Sigmoid colon (tissue), 7 donors: ENCODE measurements around the gene SNTA1. TPM values are rescaled to one million over a fixed set of nuclear protein-coding genes. Genes with fewer than 3 reads are reported as not detected.

Experiments
- DNase-seq: peaks from one replicate; pipeline ENCODE4 v3.0.0-alpha.2; 2019
- H3K27ac ChIP-seq, 4 donors: fragments of 200-600 bp; sonication (generic); one replicate each; pipeline ENCODE4 v1.5.1; 2016 to 2019; ENCODE audit warnings: mild to moderate bottlenecking in 1 of 4
- H3K27me3 ChIP-seq, 3 donors: fragments of 200-600 bp; sonication (generic); one replicate each; pipeline ENCODE4 v1.5.1; 2019; ENCODE audit warnings: mild to moderate bottlenecking in 1 of 3
- H3K36me3 ChIP-seq, 4 donors: fragments of 200-600 bp; sonication (generic); one replicate each; pipeline ENCODE4 v1.5.1; 2016 to 2019
- H3K4me1 ChIP-seq, 4 donors: fragments of 200-600 bp; sonication (generic); one replicate each; pipeline ENCODE4 v1.5.1; 2017 to 2019
- H3K4me3 ChIP-seq, 4 donors: fragments of 200-600 bp; sonication (generic); one replicate each; pipeline ENCODE4 v1.5.1; 2017 to 2019; ENCODE audit warnings: mild to moderate bottlenecking in 2 of 4, moderate library complexity in 1 of 4
- H3K9me3 ChIP-seq, 4 donors: fragments of 200-600 bp in 3 of 4; sonication (generic) in 3 of 4; one replicate each; pipeline versions ENCODE4 v1.5.1 to v1.6.1; 2013 to 2019
- EP300 ChIP-seq, 4 donors: sonication (generic); formaldehyde crosslinking; IDR thresholded peaks; one replicate each; pipeline ENCODE4 v1.6.1; 2017; ENCODE audit warnings: antibody characterized with exemption in 4 of 4
- POLR2A ChIP-seq, 2 donors: fragments of 450-650 bp; IDR thresholded peaks; one replicate each; pipeline ENCODE4 v1.6.1; 2016; ENCODE audit warnings: antibody characterized with exemption in 2 of 2, mild to moderate bottlenecking in 2 of 2, moderate library complexity in 2 of 2
- POLR2AphosphoS5 ChIP-seq, 4 donors: sonication (generic); formaldehyde crosslinking; IDR thresholded peaks; one replicate each; pipeline ENCODE4 v1.6.1; 2017; ENCODE audit warnings: antibody characterized with exemption in 4 of 4
- WGBS, 2 donors: extraction: QIAGEN DNeasy Blood & Tissue Kit; methylation state at CpG; one replicate each; pipeline ENCODE4 v1.1.7; 2013; 5-methylcytosine and 5-hydroxymethylcytosine counted together
- intact Hi-C: fragments of 100-400 bp; cut with DNase I; formaldehyde crosslinking; loops from one replicate; pipeline ENCODE4 v1.15.1; 2023
- polyA plus RNA-seq, 3 donors: library from polyadenylated mRNA; stranded (reverse); fragments of 200-250 nt; gene quantifications; one replicate each; pipeline ENCODE4 v1.2.3, GENCODE V29; 2013
- total RNA-seq, 4 donors: library from RNA; depleted of rRNA; stranded (reverse); fragments of >200 nt; gene quantifications; one replicate each; pipeline ENCODE4 v1.1.0, GENCODE V29; 2016
- TF ChIP-seq, protein P1 (sequence below), 4 experiments: fragments of 450-650 bp in 3 of 4; fragments of 200-600 bp in 1 of 4; IDR thresholded peaks; one replicate each; pipeline ENCODE4 v1.5.1; 2016 to 2019; ENCODE audit warnings: antibody characterized with exemption in 4 of 4, mild to moderate bottlenecking in 3 of 4, moderate library complexity in 2 of 4
- donor health status: healthy with polysubstance abuse.
- donor health status: Bipolar disorder and iron deficiency.
- donor health status: healthy.

Gene SNTA1
- total and polyA plus RNA-seq, 7 donors: 5.8 to 42.7 (median 29.3) TPM

DNA sequence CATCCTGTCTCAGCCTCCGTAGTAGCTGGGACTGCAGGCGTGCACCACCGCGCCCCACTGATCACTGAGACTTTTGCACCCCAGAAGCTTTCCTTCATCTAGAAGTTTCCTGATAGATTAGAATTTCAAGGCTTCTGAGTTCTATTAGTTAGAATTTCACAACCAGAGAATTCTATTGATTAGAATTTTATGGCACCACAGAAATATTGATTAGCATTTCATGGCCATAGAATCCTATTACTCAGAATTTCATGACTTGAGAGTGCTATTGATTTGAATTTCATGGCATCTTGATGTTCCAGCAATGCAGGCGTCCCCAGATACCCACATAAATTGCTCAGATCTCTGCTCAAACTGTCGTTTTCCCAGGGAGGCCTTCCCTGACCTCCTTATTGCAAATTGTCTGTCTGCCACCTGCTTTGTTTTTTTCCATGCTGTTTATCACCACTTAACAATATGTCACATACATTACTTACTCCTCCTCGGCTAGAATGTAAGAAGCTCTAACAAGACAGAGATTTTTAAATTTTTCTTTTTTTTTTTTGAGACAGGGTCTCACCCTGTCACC, 29.4 kb upstream of the SNTA1 start:
- Histone ChIP-seq H3K4me3 (no peak overlapping the region), H3K9me3 (no peaks in the 10 kb centered on the region), H3K36me3 (no peaks in the 10 kb centered on the region), H3K4me1 (no peaks in the 10 kb centered on the region), H3K27me3 (no peaks in the 10 kb centered on the region), H3K27ac (no peak overlapping the region)
- intact Hi-C loops: no loop called here
- WGBS, 2 donors: 79 to 90% methylated on average over 7 of the region's 7 CpGs
- TF ChIP-seq POLR2A (IDR thresholded peaks at IDR 0.05) (no peak), EP300 (IDR thresholded peaks at IDR 0.05) (no peak), POLR2AphosphoS5 (IDR thresholded peaks at IDR 0.05) (no peak)
- TF ChIP-seq, protein P1, sequence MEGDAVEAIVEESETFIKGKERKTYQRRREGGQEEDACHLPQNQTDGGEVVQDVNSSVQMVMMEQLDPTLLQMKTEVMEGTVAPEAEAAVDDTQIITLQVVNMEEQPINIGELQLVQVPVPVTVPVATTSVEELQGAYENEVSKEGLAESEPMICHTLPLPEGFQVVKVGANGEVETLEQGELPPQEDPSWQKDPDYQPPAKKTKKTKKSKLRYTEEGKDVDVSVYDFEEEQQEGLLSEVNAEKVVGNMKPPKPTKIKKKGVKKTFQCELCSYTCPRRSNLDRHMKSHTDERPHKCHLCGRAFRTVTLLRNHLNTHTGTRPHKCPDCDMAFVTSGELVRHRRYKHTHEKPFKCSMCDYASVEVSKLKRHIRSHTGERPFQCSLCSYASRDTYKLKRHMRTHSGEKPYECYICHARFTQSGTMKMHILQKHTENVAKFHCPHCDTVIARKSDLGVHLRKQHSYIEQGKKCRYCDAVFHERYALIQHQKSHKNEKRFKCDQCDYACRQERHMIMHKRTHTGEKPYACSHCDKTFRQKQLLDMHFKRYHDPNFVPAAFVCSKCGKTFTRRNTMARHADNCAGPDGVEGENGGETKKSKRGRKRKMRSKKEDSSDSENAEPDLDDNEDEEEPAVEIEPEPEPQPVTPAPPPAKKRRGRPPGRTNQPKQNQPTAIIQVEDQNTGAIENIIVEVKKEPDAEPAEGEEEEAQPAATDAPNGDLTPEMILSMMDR (IDR thresholded peaks at IDR 0.05): no peak
- DNase-seq: no peak

DNA sequence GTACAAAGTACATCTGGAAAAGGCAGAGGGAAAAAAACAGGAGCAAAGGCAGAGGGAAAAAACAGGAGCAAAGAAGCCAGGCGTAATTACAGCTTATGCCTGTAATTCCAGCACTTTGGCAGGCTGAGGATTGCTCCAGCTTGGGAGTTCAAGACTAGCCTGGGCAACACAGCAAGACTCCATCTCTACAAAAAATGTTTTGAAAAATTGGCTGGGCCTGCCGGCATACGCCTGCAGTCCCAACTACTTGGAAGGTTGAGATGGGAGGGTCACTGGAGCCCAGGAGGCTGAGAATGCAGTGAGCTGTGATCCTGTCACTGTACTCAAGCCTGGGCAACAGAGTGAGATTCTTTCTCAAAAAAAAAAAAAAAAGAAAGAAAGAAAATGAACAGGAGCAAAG, 27.3 kb upstream of the SNTA1 start:
- DNase-seq: no peak
- 94 to 97% methylated on average over 3 of the region's 3 CpGs for WGBS, 2 donors
- H3K36me3 ChIP-seq: no peaks in the 10 kb centered on the region
- H3K27me3 ChIP-seq: no peaks in the 10 kb centered on the region
- intact Hi-C loops: no loop called here
- TF ChIP-seq, protein P1 (IDR thresholded peaks at IDR 0.05): no peak
- TF ChIP-seq POLR2AphosphoS5 (IDR thresholded peaks at IDR 0.05): no peak
- no peaks in the 10 kb centered on the region for H3K9me3 ChIP-seq
- H3K27ac ChIP-seq: no peak overlapping the region
- no peaks in the 10 kb centered on the region for H3K4me1 ChIP-seq
- no peak overlapping the region for H3K4me3 ChIP-seq

DNA sequence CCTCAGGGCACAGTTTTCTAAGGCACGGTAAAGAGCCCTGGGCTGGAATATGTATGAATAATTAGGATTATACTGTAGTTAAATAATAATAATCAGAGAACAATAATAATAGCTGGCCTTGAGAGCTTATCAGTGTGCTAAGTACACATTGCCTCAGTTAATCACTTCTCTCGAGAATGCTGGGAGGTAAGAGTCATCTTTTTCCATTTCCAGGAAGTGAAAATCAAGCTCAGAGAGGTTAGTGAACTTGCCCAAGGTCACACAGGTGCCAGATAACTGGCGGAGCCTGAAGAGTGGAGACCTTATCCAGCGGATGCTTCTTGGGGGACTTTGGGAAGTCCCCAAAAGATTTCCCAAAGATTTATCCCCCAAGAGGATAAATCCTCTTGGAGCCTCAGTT, 26.9 kb upstream of the SNTA1 start:
- H3K4me1 ChIP-seq: no peaks in the 10 kb centered on the region
- H3K36me3 ChIP-seq: no peaks in the 10 kb centered on the region
- intact Hi-C loops: no loop called here
- no peak for DNase-seq
- H3K27ac ChIP-seq: no peak overlapping the region
- H3K4me3 ChIP-seq: no peak overlapping the region
- H3K9me3 ChIP-seq: no peaks in the 10 kb centered on the region
- WGBS, 2 donors: 59 to 78% methylated on average over 4 of the region's 4 CpGs
- no peaks in the 10 kb centered on the region for H3K27me3 ChIP-seq
- TF ChIP-seq POLR2AphosphoS5 (IDR thresholded peaks at IDR 0.05): no peak
- no peak for TF ChIP-seq POLR2A (IDR thresholded peaks at IDR 0.05)
- TF ChIP-seq, protein P1 (IDR thresholded peaks at IDR 0.05): no peak
- TF ChIP-seq EP300 (IDR thresholded peaks at IDR 0.05): no peak

- peak overlapping the region in 2 of 4 donors; percentile 34 to 46 for H3K27ac ChIP-seq
- intact Hi-C loops: no loop called here
These were observed 22.7 kb upstream of the SNTA1 start for GRCh38 chr20:33466303-33466646.

More at GRCh38 chr20:33466303-33466646, 22.7 kb upstream of the SNTA1 start:
- TF ChIP-seq POLR2A (IDR thresholded peaks at IDR 0.05) (no peak), POLR2AphosphoS5 (IDR thresholded peaks at IDR 0.05) (no peak), EP300 (IDR thresholded peaks at IDR 0.05) (no peak)
- TF ChIP-seq, protein P1 (IDR thresholded peaks at IDR 0.05): no peak
- H3K4me1 ChIP-seq: no peaks in the 10 kb centered on the region
- WGBS, 2 donors: 68 to 72% methylated on average over 3 of the region's 3 CpGs
- H3K9me3 ChIP-seq: no peaks in the 10 kb centered on the region
- no peaks in the 10 kb centered on the region for H3K36me3 ChIP-seq
- H3K27me3 ChIP-seq: no peaks in the 10 kb centered on the region
- no peak overlapping the region for H3K4me3 ChIP-seq
- DNase-seq: no peak
